KMS-11 (cell line): Measurements from ENCODE around the gene LLGL1.

Experiments
- H2AFZ ChIP-seq: fragments of 200-600 bp; sonication (generic); 2 replicates; pipeline ENCODE4 v1.6.1; 2016; ENCODE audit warnings: antibody characterized with exemption, mixed run types, low read depth
- H3K27ac ChIP-seq: fragments of 200-600 bp; sonication (generic); 2 replicates; pipeline ENCODE4 v1.6.1; 2016; ENCODE audit warnings: mild to moderate bottlenecking, mixed run types
- H3K27me3 ChIP-seq: fragments of 200-600 bp; sonication (generic); 2 replicates; pipeline ENCODE4 v1.6.1; 2017; ENCODE audit warnings: mild to moderate bottlenecking, low read depth, mixed run types, moderate library complexity; ENCODE audit not compliant: insufficient read depth
- H3K36me3 ChIP-seq: fragments of 200-600 bp; sonication (generic); 2 replicates; pipeline ENCODE4 v1.6.1; 2017; ENCODE audit warnings: mild to moderate bottlenecking, mixed run types; ENCODE audit not compliant: insufficient read depth
- H3K4me1 ChIP-seq: fragments of 200-600 bp; sonication (generic); 2 replicates; pipeline ENCODE4 v1.6.1; 2016; ENCODE audit warnings: mild to moderate bottlenecking, low read depth, mixed run types; ENCODE audit not compliant: poor library complexity, severe bottlenecking
- H3K4me2 ChIP-seq: fragments of 200-600 bp; sonication (generic); 2 replicates; pipeline ENCODE4 v1.7.0; 2016; ENCODE audit warnings: mild to moderate bottlenecking, mixed run types
- H3K4me3 ChIP-seq: fragments of 200-600 bp; sonication (generic); IDR thresholded peaks from 2 replicates; pipeline ENCODE4 v1.6.1; 2017; ENCODE audit warnings: low read depth, low read length, mixed read lengths; ENCODE audit not compliant: insufficient read depth
- H3K79me2 ChIP-seq: fragments of 200-600 bp; sonication (generic); 2 replicates; pipeline ENCODE4 v1.6.1; 2016; ENCODE audit warnings: low read depth, mixed run types; ENCODE audit not compliant: insufficient read depth
- H3K9ac ChIP-seq: fragments of 200-600 bp; sonication (generic); 2 replicates; pipeline ENCODE4 v1.6.1; 2016; ENCODE audit warnings: mild to moderate bottlenecking, mixed run types
- H4K20me1 ChIP-seq: fragments of 200-600 bp; sonication (generic); 2 replicates; pipeline ENCODE4 v1.6.1; 2016; ENCODE audit warnings: mild to moderate bottlenecking, mixed run types; ENCODE audit not compliant: insufficient read depth
- TF ChIP-seq, protein P1 (sequence below): fragments of 200-600 bp; sonication (generic); conservative IDR thresholded peaks from 2 replicates; pipeline ENCODE4 v1.6.1; 2017; ENCODE audit warnings: low read depth, mild to moderate bottlenecking, antibody characterized with exemption, low read length, moderate library complexity, mixed read lengths

Gene LLGL1

DNA sequence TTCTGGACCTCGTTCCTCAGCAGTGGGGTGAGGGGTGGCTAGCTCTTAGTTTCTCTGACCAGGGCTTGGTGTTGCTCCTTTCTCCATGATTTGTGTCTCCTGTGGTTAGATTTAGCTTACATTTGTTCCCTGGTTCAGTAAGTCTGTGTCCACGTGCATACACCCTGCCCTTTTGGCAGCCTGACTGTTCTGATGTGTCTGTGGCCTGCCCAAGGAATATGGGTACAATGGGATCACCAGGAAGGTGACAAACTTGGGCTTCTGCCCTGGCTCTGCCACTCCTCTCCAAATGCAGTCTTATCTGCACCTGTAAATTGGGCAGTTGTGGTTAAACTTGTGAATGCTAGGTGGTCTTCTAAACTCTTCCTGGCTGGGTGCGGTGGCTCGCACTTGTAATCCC lies 24.3 kb upstream of the LLGL1 start:
- Histone ChIP-seq H3K4me1 (no peaks in the 10 kb centered on the region), H2AFZ (no peak overlapping the region), H3K9ac (no peak overlapping the region), H4K20me1 (no peaks in the 10 kb centered on the region), H3K79me2 (no peaks in the 10 kb centered on the region; the same call in 1 of the 2 replicates), H3K36me3 (no peaks in the 10 kb centered on the region), H3K4me3 (no peak overlapping the region), H3K27me3 (no peaks in the 10 kb centered on the region), H3K27ac (no peak overlapping the region), H3K4me2 (no peak overlapping the region)
- TF ChIP-seq, protein P1, sequence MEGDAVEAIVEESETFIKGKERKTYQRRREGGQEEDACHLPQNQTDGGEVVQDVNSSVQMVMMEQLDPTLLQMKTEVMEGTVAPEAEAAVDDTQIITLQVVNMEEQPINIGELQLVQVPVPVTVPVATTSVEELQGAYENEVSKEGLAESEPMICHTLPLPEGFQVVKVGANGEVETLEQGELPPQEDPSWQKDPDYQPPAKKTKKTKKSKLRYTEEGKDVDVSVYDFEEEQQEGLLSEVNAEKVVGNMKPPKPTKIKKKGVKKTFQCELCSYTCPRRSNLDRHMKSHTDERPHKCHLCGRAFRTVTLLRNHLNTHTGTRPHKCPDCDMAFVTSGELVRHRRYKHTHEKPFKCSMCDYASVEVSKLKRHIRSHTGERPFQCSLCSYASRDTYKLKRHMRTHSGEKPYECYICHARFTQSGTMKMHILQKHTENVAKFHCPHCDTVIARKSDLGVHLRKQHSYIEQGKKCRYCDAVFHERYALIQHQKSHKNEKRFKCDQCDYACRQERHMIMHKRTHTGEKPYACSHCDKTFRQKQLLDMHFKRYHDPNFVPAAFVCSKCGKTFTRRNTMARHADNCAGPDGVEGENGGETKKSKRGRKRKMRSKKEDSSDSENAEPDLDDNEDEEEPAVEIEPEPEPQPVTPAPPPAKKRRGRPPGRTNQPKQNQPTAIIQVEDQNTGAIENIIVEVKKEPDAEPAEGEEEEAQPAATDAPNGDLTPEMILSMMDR = no peak

DNA sequence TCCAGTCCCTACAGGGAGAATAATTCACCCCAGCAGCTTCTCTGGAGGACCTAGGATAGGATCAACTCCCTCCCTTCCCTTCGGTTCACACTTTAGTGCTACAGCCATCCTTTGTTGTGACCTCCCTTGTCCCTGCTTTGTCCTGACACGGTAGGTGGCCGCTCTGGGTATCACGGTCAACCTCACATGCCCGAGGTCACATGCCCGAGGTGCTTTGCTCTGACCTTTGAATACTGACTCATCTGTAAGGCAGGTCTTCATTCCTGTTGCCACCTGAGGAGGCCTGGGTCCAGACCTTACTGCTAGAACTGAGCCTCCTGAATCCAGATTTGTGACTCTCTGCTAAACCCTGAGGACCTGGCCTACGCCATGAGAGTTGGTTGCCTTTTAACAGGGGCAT lies 22.1 kb upstream of the LLGL1 start:
- Histone ChIP-seq H3K4me1 (no peaks in the 10 kb centered on the region), H4K20me1 (no peaks in the 10 kb centered on the region), H3K36me3 (no peaks in the 10 kb centered on the region), H3K4me2 (no peak overlapping the region), H3K27ac (no peak overlapping the region), H2AFZ (no peak overlapping the region), H3K9ac (no peak overlapping the region), H3K79me2 (no peaks in the 10 kb centered on the region; the same call in 1 of the 2 replicates), H3K4me3 (no peak overlapping the region), H3K27me3 (no peaks in the 10 kb centered on the region)
- TF ChIP-seq, protein P1 = no peak

DNA sequence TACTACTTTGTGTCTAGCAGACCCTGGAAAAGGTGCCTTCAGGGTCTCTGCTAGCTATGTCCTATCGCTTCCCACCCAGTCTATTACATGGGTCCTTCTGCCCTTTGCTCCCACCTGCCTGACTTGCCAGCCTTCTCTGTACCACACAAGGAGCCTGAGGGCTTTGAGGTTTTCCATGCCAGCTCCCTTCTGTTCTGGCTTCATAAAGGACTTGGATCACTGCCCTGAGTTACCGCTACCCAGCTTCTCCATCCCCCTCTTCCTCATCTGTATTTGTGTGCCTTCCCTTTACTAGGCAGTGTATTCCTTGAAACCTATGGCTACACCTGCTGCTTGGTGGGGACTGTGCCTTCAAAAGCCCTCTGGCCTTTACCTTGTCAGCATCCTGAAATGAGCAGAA lies 19.6 kb upstream of the LLGL1 start:
- Histone ChIP-seq H3K4me3 (no peak overlapping the region), H3K4me2 (no peak overlapping the region), H4K20me1 (no peaks in the 10 kb centered on the region), H3K27me3 (no peaks in the 10 kb centered on the region), H3K4me1 (no peaks in the 10 kb centered on the region), H3K27ac (no peak overlapping the region), H3K79me2 (no peaks in the 10 kb centered on the region), H3K9ac (no peak overlapping the region), H2AFZ (no peak overlapping the region), H3K36me3 (no peaks in the 10 kb centered on the region)
- TF ChIP-seq, protein P1 = no peak

DNA sequence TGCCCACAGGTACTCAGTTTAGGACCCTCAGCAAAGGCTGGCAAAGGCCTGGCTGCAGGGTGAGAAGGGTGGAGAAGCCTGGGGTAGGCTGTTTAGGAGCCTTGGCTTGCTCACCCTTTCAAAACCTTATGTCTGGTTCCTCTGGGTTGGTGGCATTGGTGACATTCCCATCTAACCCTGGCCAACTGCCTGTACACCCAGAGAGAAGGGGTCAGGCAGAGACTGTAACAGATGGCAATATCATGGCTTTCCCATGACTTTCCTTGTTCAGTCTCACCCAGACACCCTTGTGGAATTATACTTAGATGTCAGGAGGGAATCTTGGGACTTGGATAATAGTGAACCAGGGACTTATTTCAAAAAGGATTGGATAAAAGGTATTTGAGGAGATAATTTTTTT lies 18.5 kb upstream of the LLGL1 start:
- no peak overlapping the region for H2AFZ ChIP-seq
- H3K4me3 ChIP-seq = no peak overlapping the region
- no peaks in the 10 kb centered on the region for H3K27me3 ChIP-seq
- no peaks in the 10 kb centered on the region for H3K36me3 ChIP-seq
- no peak overlapping the region for H3K27ac ChIP-seq
- no peaks in the 10 kb centered on the region for H3K4me1 ChIP-seq
- H3K79me2 ChIP-seq = no peaks in the 10 kb centered on the region
- no peaks in the 10 kb centered on the region for H4K20me1 ChIP-seq
- H3K9ac ChIP-seq = no peak overlapping the region
- TF ChIP-seq, protein P1 = no peak
- no peak overlapping the region for H3K4me2 ChIP-seq
